Stimulated activated CD4-positive, alpha-beta T cell treated with anti-CD3 and anti-CD28 coated beads, Interleukin-4, amount 100 ng/mL, for 24 hours (primary cell): ENCODE data around the gene EDEM3.

Source experiments
- DNase-seq: peaks from one replicate; pipeline ENCODE4 v3.0.0-alpha.2; 2020

Gene EDEM3

DNA sequence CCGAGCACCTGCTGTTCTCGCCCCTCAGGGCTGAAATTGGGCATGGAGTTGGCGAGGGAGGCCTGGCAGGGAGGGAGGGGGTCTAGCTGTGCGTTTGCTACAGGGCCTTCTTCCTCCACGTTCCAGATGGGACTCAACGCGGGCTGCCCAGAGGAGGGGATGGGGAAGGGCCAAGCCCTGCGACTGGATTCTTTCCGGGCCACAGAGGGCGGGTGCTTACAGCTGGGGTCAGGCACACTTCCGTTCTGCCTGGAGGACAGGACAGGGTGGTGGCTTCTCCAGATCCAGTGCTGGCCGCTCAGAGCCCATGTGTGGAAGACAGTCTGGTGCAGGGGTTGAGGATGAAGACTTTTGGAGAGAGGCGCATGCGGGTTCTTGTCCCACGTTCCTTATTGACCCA is 90.0 kb downstream of the EDEM3 start:
- no peak for DNase-seq

DNA sequence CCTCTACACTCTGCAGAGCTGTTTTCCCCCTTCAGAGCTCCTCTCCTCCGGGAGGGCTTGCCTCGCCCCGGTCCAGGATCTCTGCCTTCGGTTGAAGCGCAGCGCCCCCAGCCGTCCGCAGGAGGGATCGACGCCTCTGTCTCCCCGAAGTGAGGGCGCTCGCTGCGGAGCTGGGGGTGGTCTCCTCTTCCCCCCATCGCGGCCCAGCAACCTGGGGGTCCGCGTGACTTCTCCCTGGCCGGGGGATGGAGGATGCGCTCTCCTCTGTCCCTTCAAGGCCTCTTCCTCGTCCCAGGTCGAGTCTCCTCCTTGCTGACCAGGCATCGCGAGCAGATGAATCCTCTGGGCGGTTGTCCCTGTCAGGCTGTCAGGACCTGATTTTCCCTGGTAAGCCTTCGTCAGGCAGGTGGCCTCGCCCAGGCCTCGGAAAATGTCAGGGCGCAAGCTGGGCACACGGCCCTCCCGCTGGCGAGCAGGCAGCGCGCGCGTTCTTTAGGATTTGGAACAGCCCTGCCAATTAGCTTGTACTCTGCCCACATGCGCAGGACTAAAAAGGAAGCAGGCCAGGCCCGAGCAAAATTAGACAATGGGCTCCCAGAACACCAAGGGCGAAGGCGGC is 90.5 kb downstream of the EDEM3 start:
- peak; percentile 23 for DNase-seq

GRCh38 chr1:184661801-184662200 is 92.9 kb downstream of the EDEM3 start:
- no peak for DNase-seq

DNA sequence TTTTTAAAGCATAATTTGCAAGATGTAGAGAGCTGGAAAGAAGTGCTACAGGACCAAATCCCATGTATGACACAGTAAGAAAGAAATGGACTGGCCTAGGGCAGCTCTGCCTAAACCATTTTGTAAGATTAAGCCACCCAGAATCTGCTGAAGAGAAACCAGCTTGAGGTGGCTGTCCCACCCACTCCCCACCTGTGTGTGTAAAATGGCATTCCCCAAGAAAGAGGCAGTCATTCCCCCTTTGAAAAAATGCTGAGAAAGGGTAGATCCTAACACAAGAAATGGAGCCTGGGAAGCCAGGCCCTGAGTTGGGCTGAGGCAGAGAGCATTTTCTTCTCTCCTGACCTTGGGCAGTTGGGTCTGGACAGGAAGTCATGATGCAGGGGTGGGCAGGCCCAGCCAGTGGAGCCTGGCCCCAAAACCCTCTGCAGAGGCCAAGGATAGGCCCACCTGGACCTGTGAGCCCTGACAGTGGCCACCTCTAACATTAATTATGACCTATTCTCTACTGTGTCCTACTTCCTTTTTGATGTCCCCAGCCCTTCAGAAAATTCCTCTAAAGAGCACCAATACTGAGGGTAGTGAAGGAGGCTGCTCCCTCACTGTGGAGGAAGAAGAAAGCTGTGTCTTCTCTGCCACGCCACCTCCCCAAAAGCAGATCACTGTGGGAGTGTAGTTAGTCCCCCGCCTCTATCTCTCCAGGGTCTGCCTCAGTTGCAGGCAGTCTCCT is 94.0 kb downstream of the EDEM3 start:
- DNase-seq: no peak

GRCh38 chr1:184658055-184658454 is 96.6 kb downstream of the EDEM3 start:
- no peak for DNase-seq

DNA sequence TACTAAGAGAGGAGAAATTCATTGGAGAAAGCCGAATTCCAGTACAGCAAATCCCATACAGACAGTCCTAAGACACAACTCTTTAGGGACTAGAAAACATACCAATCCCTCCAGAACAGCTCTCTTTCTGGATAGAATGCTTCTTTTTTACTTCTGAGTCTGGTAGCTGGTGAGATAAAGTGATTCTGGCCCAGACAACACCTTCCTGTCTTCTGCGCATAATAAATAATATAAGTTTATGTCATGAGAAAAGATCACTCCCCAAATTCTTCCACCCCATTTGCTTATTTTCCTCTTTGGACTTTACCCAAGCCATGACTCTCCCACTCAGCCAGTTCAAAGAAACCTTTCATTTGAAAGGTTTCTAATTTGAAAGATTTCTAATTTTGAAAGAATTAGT is 98.4 kb downstream of the EDEM3 start:
- no peak for DNase-seq

DNA sequence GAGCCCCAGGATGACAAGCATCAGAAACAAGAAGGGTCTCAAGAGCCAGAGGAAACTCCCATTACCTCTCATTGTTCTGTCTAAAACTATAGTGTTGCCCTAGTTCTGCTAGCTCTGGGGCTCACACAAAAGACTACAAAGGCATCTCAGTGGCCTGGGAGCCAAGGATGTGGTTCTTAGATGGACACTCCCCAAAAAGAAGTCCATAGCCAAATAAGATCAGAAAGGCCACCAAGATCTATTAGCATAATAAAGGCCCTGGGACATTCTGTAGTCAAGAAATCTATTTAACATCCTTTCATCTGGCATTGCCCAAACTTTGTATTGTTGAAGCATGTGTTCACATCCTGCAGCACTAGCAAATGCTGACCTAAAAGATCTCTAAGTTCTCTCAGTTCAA is 99.5 kb downstream of the EDEM3 start:
- no peak for DNase-seq

- no peak for DNase-seq
Measured at GRCh38 chr1:184650177-184650866, 104.3 kb downstream of the EDEM3 start.

DNA sequence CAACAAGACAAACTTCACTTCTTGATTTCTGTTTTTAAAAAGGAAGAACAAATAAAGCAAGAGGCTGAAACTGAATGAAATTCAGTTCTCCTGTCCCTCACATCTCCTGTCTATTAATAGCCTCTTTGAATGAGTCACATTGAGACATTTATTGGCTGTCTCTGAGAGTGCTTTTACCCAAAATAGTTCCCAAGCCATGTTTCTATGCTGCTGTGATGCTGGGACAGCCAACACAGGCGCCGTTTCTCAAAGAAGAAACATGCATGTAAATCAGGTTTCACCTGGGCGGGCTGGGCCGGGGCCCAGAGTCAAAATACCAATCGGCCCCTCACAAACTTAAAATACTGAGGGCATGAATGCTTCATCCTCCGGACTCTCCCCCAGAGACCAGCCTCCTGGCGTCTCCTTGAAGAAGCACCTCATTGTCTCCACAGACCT is 105.2 kb downstream of the EDEM3 start:
- no peak for DNase-seq

GRCh38 chr1:184648856-184649201 is 105.8 kb downstream of the EDEM3 start:
- no peak for DNase-seq

DNA sequence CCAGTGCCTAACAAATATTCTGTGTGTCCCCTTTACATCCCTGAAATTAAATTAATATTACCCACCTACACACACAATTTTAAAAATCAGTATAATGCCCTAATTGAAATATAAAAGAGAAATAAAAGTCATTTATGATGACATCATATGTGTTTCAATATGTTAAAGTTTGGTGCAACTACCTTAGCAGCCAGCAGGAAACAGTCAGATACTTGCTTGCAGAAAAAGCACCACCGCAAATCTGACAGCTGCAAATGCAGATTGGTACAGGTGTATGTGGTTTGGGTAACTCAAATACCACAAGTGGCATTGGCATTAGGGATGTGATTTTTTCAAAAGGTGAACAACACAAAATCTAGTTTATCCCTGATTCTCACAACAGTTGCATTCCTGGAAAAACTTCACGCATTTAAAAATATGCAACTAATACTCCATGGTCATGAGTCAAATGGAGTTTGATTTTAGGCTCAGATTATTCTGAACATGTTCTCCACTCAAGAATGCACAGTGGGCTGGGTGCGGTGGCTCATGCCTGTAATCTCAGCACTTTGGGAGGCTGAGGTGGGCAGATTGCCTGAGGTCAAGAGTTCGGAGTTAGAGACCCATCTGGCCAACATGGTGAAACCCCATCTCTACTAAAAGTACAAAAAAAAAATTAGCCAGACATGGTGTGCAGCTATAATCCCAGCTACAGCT is 106.3 kb downstream of the EDEM3 start:
- no peak for DNase-seq

- DNase-seq: no peak
Measured at GRCh38 chr1:184647471-184647870, 107.2 kb downstream of the EDEM3 start.

- no peak for DNase-seq
Measured at GRCh38 chr1:184646824-184647223, 107.8 kb downstream of the EDEM3 start.

- DNase-seq: no peak
Measured at GRCh38 chr1:184646178-184646701, 108.4 kb downstream of the EDEM3 start.

DNA sequence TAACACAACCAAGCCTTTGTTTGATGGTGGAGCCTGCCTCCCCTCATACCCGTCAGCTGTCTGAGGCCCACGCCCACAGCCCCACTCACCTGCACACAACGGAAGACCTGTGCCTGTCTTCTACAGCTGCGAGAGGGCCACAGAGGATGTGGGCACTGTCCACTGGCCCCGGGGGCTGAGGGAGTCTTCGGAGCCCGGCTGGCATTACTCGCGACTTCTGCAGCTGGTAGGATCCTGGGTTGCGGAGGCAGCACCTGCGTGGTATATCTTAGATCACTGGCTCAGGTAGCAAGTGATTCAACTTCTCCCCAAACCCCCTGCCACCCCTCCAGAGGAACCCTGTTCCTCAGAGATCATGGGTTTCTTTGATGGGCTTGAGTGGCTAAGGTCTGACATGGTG is 109.9 kb downstream of the EDEM3 start:
- no peak for DNase-seq

GRCh38 chr1:184643661-184644060 is 111.0 kb downstream of the EDEM3 start:
- no peak for DNase-seq

DNA sequence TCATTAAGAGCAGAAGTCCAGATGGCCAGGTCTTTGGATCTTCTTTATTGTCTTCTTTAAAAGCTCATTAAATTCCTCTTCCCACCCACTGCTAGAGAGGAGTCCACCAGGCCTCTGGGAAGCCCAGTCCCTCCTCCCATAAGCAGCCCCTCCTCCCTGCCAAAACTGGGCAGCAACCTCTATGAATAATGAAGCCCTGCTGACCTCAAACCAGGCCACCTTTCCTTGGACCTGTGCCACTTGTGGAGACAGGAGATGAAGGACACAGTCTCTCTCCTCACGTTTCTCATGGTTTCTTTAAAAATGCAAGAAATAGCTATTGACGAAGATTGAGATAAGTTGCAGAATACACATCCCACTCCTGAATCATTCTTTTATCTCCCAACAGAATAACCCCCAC is 112.8 kb downstream of the EDEM3 start:
- DNase-seq: no peak

DNA sequence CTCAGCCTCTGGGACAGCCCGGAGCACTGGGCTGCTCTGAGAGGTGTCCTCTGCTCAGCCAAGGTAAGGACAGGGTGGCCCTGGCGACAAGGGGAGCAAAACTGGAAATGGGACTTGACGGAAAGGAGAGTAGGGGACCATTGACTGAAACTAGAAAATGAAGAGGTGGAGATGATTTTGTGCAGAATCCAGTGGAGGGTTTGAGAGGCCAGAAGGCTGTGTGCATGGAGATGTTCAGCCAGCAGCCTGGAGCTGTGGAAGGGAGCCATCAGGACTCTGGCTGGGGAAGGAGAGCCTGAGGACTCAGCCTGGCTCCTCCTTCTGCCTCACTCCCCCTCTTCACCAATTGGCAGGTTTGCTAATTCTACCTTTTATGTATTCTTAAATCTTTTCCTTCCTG is 114.2 kb downstream of the EDEM3 start:
- no peak for DNase-seq
